Measurements from ENCODE around the gene GPX1.

Gene GPX1

GRCh38 chr3:49311283-49311682 lies 46.9 kb downstream of the GPX1 start:
- DNase-seq (ENCODE audit: low spot score) = no peak

- no peak for DNase-seq (ENCODE audit: low spot score)
These were observed 47.5 kb downstream of the GPX1 start for GRCh38 chr3:49310677-49311076.
